Tibial nerve (tissue), 4 donors: Measurements from ENCODE around the gene PLA2G6.

Source experiments
- EP300 ChIP-seq, 2 donors: sonication (generic); formaldehyde crosslinking; IDR thresholded peaks; one replicate each; pipeline ENCODE4 v1.6.1; 2017; ENCODE audit warnings: antibody characterized with exemption in 2 of 2, mild to moderate bottlenecking in 1 of 2
- TF ChIP-seq, protein P1 (sequence below), 5 experiments: fragments of 200-600 bp in 3 of 5; fragments of 450-650 bp in 2 of 5; sonication (generic) in 3 of 5; IDR thresholded peaks; one replicate each; pipeline ENCODE4 v1.5.1; 2016 to 2019; ENCODE audit warnings: antibody characterized with exemption in 5 of 5, mild to moderate bottlenecking in 3 of 5, moderate library complexity in 2 of 5

DNA sequence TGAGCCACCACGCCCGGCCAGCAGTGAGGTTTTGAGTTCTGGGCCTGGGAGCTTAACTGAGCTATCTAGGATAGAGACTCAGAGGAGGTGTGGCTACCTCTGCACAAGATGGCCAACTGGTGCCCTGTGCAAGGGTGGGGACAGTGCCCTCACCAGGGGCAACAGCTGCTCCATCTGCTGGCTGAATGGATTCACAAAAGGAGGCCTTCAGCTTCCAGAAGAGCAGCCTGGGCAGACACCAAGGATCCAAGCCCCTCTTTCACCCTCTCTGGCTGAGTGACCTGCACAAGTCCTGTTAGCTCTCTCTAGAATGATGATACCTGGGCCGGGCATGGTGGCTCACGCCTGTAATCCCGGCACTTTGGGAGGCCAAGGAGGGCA lies 37.6 kb downstream of the PLA2G6 start:
- TF ChIP-seq, protein P1, sequence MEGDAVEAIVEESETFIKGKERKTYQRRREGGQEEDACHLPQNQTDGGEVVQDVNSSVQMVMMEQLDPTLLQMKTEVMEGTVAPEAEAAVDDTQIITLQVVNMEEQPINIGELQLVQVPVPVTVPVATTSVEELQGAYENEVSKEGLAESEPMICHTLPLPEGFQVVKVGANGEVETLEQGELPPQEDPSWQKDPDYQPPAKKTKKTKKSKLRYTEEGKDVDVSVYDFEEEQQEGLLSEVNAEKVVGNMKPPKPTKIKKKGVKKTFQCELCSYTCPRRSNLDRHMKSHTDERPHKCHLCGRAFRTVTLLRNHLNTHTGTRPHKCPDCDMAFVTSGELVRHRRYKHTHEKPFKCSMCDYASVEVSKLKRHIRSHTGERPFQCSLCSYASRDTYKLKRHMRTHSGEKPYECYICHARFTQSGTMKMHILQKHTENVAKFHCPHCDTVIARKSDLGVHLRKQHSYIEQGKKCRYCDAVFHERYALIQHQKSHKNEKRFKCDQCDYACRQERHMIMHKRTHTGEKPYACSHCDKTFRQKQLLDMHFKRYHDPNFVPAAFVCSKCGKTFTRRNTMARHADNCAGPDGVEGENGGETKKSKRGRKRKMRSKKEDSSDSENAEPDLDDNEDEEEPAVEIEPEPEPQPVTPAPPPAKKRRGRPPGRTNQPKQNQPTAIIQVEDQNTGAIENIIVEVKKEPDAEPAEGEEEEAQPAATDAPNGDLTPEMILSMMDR (IDR thresholded peaks at IDR 0.05) = no peak
- TF ChIP-seq EP300 (IDR thresholded peaks at IDR 0.05) = no peak
